ENCODE data around the gene SRP54.
A peak's percentile ranks its signal among the peaks of the same experiment; 100 is the strongest.
"Not testable (repeated sequence)": the region's sequence is repeated elsewhere in the genome, so short reads cannot be mapped to it uniquely, and the experiment has no call there.

SRP54 gene

DNA sequence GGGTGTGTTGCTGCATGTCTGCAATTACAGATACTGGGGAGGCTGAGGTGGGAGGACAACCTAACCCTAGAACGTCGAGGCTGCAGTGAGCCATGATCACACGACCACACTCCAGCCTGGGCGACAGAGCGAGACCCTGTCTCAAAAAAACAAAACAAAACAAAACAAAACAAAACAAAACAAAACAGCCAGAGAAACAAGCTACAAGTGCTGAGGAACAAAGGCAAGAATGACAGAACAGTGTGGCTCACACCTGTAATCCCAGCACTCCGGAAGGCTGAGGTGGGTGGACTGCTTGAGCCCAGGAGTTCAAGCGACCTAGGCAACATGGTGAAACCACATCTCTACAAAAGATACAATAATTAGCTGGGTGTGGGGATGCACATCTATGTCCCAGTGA is 38.0 kb upstream of the SRP54 start:
- H3K36me3 ChIP-seq (replicated peaks), result no peaks in the 10 kb centered on the region
- DNase-seq, result no peak
- no peak overlapping the region for H3K4me3 ChIP-seq (ENCODE audit: low read depth, low read length)
- in situ Hi-C loops (cut with HindIII; ENCODE audit: low pct_ligation_motif_present, low sequenced_read_pairs), result no loop called here
- no peak overlapping the region for H3K27ac ChIP-seq
- no peaks in the 10 kb centered on the region for H3K27me3 ChIP-seq (replicated peaks)
- TF ChIP-seq, protein P1, sequence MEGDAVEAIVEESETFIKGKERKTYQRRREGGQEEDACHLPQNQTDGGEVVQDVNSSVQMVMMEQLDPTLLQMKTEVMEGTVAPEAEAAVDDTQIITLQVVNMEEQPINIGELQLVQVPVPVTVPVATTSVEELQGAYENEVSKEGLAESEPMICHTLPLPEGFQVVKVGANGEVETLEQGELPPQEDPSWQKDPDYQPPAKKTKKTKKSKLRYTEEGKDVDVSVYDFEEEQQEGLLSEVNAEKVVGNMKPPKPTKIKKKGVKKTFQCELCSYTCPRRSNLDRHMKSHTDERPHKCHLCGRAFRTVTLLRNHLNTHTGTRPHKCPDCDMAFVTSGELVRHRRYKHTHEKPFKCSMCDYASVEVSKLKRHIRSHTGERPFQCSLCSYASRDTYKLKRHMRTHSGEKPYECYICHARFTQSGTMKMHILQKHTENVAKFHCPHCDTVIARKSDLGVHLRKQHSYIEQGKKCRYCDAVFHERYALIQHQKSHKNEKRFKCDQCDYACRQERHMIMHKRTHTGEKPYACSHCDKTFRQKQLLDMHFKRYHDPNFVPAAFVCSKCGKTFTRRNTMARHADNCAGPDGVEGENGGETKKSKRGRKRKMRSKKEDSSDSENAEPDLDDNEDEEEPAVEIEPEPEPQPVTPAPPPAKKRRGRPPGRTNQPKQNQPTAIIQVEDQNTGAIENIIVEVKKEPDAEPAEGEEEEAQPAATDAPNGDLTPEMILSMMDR (IDR thresholded peaks at IDR 0.05; ENCODE audit: low read depth, low read length, missing control alignments), result no peak

DNA sequence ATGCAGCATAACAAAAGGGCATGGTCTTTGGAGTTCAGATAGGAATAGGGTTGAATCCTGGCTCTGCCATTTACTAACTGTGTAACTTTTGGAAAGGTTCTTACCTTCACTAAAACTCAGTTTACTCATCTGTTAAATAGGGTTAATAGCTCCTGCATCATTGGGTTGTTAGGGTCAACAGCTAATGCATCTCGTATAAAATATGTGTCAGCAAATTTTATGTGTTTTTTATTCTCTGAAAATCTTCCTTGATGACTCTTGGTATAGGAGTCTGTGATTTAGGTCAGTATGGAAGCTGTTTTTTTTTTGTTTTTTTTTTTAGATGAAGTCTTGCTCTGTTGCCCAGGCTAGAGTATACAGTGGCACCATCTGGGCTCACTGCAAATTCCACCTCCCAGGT is 36.1 kb upstream of the SRP54 start:
- in situ Hi-C loops (cut with HindIII; ENCODE audit: low pct_ligation_motif_present, low sequenced_read_pairs), result no loop called here
- H3K36me3 ChIP-seq (replicated peaks), result no peaks in the 10 kb centered on the region
- no peak overlapping the region for H3K27ac ChIP-seq
- no peaks in the 10 kb centered on the region for H3K27me3 ChIP-seq (replicated peaks)
- TF ChIP-seq, protein P1 (IDR thresholded peaks at IDR 0.05; ENCODE audit: low read depth, low read length, missing control alignments), result no peak
- DNase-seq, result no peak
- no peak overlapping the region for H3K4me3 ChIP-seq (ENCODE audit: low read depth, low read length)

DNA sequence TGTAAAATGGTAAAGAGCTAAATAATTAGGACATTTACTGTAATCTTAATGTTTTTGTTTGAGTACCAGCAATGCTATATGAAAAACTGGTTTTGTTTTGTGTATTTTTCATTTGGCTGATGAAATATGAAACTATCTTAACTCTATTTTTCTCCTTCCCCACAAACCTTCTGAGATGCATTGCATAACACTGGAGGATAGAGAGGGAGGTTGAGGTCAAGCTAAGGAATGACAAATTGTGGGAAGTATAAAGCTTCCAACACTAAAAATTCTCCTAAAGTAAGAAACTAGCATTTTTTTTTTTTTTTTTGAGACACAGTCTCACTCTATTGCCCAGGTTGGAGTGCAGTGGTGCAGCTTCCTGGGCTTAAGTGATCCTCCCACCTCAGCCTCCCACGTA is 31.5 kb upstream of the SRP54 start:
- DNase-seq, result peak; percentile 4
- H3K36me3 ChIP-seq (replicated peaks), result no peaks in the 10 kb centered on the region
- no peaks in the 10 kb centered on the region for H3K27me3 ChIP-seq (replicated peaks)
- H3K4me3 ChIP-seq (ENCODE audit: low read depth, low read length), result no peak overlapping the region
- TF ChIP-seq, protein P1 (IDR thresholded peaks at IDR 0.05; ENCODE audit: low read depth, low read length, missing control alignments), result no peak
- in situ Hi-C loops (cut with HindIII; ENCODE audit: low pct_ligation_motif_present, low sequenced_read_pairs), result no loop called here
- no peak overlapping the region for H3K27ac ChIP-seq

DNA sequence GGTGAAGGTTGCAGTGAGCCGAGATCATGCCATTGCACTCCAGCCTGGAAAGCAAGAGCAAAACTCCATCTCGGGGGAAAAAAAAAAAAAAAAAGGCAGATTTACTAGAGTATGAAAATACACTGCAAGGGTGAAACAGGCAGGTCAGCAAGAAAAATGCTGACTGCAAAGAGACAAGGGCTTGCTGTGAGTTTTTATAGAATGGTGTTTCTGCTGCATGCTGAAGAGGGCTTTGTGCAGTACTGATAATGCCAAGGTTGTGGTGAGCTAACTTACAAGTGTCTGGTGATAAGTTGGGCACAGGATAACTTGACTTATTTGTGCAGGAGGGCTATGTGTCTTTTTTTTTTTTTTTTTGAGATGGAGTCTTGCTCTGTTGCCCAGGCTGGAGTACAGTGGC is 25.9 kb upstream of the SRP54 start:
- no peaks in the 10 kb centered on the region for H3K27me3 ChIP-seq (replicated peaks)
- DNase-seq, result no peak
- no peaks in the 10 kb centered on the region for H3K36me3 ChIP-seq (replicated peaks)
- no peak overlapping the region for H3K4me3 ChIP-seq (ENCODE audit: low read depth, low read length)
- TF ChIP-seq, protein P1 (IDR thresholded peaks at IDR 0.05; ENCODE audit: low read depth, low read length, missing control alignments), result no peak
- in situ Hi-C loops (cut with HindIII; ENCODE audit: low pct_ligation_motif_present, low sequenced_read_pairs), result no loop called here
- no peak overlapping the region for H3K27ac ChIP-seq

DNA sequence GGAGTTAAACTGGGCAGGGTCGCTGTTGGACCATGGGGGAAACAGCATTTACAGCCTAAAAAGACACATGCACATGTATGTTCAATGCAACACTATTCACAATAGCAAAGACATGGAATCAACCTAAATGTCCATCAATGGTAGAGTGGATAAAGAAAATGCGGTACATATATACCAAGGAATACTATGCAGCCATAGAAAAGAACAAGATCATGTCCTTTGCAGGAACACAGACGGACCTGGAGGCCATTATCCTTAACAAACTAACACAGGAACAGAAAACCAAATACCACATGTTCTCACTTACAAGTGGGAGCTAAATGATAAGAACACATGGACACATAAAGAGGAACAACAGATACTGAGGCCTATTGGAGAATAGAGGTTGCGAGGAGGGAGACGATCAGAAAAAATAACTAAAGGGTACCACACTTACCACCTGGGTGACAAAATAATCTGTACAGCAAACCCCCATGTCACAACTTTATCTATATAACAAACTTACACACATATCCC is 25.0 kb upstream of the SRP54 start:
- in situ Hi-C loops (cut with HindIII; ENCODE audit: low pct_ligation_motif_present, low sequenced_read_pairs), result no loop called here

DNA sequence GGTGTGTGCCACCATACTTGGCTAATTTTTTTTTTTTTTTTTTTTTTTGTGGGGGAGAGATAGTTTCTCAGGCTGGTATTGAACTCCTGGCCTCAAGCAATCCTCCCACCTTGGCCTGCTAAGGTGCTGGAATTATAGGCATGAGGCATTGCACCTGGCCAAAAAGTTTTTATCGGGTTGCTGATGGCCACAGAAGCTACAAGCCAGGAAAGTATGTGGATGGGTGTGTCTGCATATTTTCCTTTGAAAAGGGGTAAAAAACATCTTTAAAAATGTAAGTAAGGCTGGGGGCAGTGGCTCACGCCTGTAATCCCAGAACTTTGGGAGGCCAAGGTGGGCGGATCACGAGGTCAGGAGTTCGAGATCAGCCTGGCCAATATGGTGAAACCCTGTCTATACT is 20.7 kb upstream of the SRP54 start:
- DNase-seq; in situ Hi-C loops (cut with HindIII; ENCODE audit: low pct_ligation_motif_present, low sequenced_read_pairs); H3K27me3 ChIP-seq (replicated peaks); H3K36me3 ChIP-seq (replicated peaks); H3K4me3 ChIP-seq (ENCODE audit: low read depth, low read length); H3K27ac ChIP-seq: not testable (repeated sequence)

More for the DNA sequence above, 25.0 kb upstream of the SRP54 start:
- no peak overlapping the region for H3K27ac ChIP-seq
- H3K36me3 ChIP-seq (replicated peaks), result no peaks in the 10 kb centered on the region
- TF ChIP-seq, protein P1 (IDR thresholded peaks at IDR 0.05; ENCODE audit: low read depth, low read length, missing control alignments), result no peak
- no peak for DNase-seq
- no peaks in the 10 kb centered on the region for H3K27me3 ChIP-seq (replicated peaks)
- no peak overlapping the region for H3K4me3 ChIP-seq (ENCODE audit: low read depth, low read length)
